Hepatocyte (in vitro differentiated cells): ENCODE measurements around the gene SUGCT.

ENCODE experiments used
- EZH2 ChIP-seq: fragments of 200-600 bp; sonication (generic); IDR thresholded peaks from 2 replicates; pipeline ENCODE4 v1.6.1; 2016; ENCODE audit warnings: antibody characterized with exemption, mild to moderate bottlenecking, borderline replicate concordance
- TF ChIP-seq, protein P1 (sequence below): fragments of 200-600 bp; sonication (generic); IDR thresholded peaks from 2 replicates; pipeline ENCODE4 v1.5.1; 2016; ENCODE audit warnings: antibody characterized with exemption, mild to moderate bottlenecking; ENCODE audit not compliant: poor library complexity

- TF ChIP-seq, protein P1, sequence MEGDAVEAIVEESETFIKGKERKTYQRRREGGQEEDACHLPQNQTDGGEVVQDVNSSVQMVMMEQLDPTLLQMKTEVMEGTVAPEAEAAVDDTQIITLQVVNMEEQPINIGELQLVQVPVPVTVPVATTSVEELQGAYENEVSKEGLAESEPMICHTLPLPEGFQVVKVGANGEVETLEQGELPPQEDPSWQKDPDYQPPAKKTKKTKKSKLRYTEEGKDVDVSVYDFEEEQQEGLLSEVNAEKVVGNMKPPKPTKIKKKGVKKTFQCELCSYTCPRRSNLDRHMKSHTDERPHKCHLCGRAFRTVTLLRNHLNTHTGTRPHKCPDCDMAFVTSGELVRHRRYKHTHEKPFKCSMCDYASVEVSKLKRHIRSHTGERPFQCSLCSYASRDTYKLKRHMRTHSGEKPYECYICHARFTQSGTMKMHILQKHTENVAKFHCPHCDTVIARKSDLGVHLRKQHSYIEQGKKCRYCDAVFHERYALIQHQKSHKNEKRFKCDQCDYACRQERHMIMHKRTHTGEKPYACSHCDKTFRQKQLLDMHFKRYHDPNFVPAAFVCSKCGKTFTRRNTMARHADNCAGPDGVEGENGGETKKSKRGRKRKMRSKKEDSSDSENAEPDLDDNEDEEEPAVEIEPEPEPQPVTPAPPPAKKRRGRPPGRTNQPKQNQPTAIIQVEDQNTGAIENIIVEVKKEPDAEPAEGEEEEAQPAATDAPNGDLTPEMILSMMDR: no peak
- no peak for TF ChIP-seq EZH2
Observed at GRCh38 chr7:40595832-40596231, 461.0 kb downstream of the SUGCT start.
